IMR-90 (cell line): Measurements from ENCODE around the gene THSD7B.

Experiments used
- BHLHE40 ChIP-seq: fragments of 150-350 bp; IDR thresholded peaks from 2 replicates; pipeline ENCODE4 v1.6.1; 2016; ENCODE audit warnings: mild to moderate bottlenecking, low read depth, low read length
- CEBPB ChIP-seq: IDR thresholded peaks from 2 replicates; pipeline ENCODE4 v1.6.1; 2012; ENCODE audit warnings: low read depth, low read length, improper control_type of control experiment
- FOS ChIP-seq: fragments of 150-350 bp; IDR thresholded peaks from 2 replicates; pipeline ENCODE4 v1.6.1; 2016; ENCODE audit warnings: low read depth, low read length
- MAZ ChIP-seq: IDR thresholded peaks from 2 replicates; pipeline ENCODE4 v1.6.1; 2012; ENCODE audit warnings: low read depth, mild to moderate bottlenecking, low read length, improper control_type of control experiment, moderate library complexity, borderline replicate concordance
- MXI1 ChIP-seq: IDR thresholded peaks from 2 replicates; pipeline ENCODE4 v1.6.1; 2012; ENCODE audit warnings: low read depth, mild to moderate bottlenecking, low read length, moderate library complexity, borderline replicate concordance
- POLR2A ChIP-seq: IDR thresholded peaks from 2 replicates; pipeline ENCODE4 v1.6.1; 2012; ENCODE audit warnings: mild to moderate bottlenecking, low read depth, low read length
- RAD21 ChIP-seq: IDR thresholded peaks from 2 replicates; pipeline ENCODE4 v1.6.1; 2012; ENCODE audit warnings: low read length, improper control_type of control experiment
- RCOR1 ChIP-seq: IDR thresholded peaks from 2 replicates; pipeline ENCODE4 v1.6.1; 2012; ENCODE audit warnings: mild to moderate bottlenecking, low read length, improper control_type of control experiment; ENCODE audit not compliant: insufficient replicate concordance
- RFX5 ChIP-seq: IDR thresholded peaks from 2 replicates; pipeline ENCODE4 v1.8.0; 2012; ENCODE audit warnings: low read depth, mild to moderate bottlenecking, low read length, moderate library complexity
- TF ChIP-seq, protein P1 (sequence below): conservative IDR thresholded peaks from 2 replicates; pipeline ENCODE4 v1.5.1; 2012; ENCODE audit warnings: mild to moderate bottlenecking, low read depth, low read length, improper control_type of control experiment
- TF ChIP-seq, protein P2 (sequence below): fragments of 150-350 bp; IDR thresholded peaks from 2 replicates; pipeline ENCODE4 v1.6.1; 2017; ENCODE audit warnings: mild to moderate bottlenecking, antibody characterized with exemption, low read length, low read depth

DNA sequence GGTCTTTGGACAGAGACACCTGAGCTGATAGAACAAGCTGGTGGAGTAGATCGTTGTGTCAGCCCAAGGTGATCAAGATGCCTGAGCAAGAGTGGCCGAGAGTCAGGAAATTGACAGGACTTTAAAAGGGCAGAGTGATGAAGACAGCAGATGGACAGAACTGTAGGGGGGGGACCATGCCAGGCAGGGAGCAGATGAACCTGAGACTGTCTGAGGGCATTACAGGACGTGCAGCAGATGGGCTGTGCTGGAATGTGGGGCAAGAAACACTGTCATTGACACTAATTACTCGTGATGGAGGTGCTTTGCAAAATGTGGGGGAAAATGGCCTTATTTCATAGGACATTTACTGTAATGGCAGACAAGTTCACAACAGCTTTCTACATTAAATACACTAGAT lies 225.0 kb downstream of the THSD7B start:
- TF ChIP-seq CEBPB: no peak
- TF ChIP-seq RAD21: no peak
- TF ChIP-seq POLR2A: no peak
- TF ChIP-seq, protein P1, sequence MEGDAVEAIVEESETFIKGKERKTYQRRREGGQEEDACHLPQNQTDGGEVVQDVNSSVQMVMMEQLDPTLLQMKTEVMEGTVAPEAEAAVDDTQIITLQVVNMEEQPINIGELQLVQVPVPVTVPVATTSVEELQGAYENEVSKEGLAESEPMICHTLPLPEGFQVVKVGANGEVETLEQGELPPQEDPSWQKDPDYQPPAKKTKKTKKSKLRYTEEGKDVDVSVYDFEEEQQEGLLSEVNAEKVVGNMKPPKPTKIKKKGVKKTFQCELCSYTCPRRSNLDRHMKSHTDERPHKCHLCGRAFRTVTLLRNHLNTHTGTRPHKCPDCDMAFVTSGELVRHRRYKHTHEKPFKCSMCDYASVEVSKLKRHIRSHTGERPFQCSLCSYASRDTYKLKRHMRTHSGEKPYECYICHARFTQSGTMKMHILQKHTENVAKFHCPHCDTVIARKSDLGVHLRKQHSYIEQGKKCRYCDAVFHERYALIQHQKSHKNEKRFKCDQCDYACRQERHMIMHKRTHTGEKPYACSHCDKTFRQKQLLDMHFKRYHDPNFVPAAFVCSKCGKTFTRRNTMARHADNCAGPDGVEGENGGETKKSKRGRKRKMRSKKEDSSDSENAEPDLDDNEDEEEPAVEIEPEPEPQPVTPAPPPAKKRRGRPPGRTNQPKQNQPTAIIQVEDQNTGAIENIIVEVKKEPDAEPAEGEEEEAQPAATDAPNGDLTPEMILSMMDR: no peak
- no peak for TF ChIP-seq BHLHE40
- no peak for TF ChIP-seq MXI1
- TF ChIP-seq RCOR1: no peak
- TF ChIP-seq RFX5: no peak
- no peak for TF ChIP-seq FOS
- no peak for TF ChIP-seq MAZ
- TF ChIP-seq, protein P2, sequence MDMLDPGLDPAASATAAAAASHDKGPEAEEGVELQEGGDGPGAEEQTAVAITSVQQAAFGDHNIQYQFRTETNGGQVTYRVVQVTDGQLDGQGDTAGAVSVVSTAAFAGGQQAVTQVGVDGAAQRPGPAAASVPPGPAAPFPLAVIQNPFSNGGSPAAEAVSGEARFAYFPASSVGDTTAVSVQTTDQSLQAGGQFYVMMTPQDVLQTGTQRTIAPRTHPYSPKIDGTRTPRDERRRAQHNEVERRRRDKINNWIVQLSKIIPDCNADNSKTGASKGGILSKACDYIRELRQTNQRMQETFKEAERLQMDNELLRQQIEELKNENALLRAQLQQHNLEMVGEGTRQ: no peak
